GM19328 (cell line): ENCODE data around the gene MAP1B.
"Not testable (repeated sequence)": the region's sequence is repeated elsewhere in the genome, so short reads cannot be mapped to it uniquely, and the experiment has no call there.

ENCODE experiments used
- ATAC-seq: cut with Tn5 transposase; IDR thresholded peaks from one replicate; pipeline ENCODE4 v1.9.1; 2021; ENCODE audit warnings: mild to moderate bottlenecking, moderate library complexity; ENCODE audit not compliant: unreplicated experiment

MAP1B gene

GRCh38 chr5:72107131-72107900 is at the start of gene MAP1B:
Gene MAP1B (plus strand): TSS chr5:72107475. CDS start chr5:72107532, 57 bp downstream.
- ATAC-seq = no peak

DNA sequence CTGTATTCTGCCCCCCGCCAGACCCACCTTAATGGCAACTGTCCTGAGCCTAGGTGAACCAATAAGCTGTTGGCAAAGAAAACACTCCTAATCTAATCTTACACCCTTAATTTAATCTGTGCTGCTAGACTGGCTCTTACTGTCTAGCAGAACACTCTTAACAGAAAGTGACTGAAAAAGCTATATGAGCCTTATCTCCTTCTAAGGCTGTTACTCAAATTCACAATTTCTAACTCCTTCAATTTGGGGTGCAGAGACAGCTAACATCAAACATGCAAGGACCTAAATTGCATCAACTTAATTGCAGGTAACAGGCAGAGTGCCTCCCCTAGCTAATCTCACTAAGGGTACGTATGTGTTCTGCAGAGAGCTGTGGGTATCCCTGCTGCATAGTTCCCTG is 49.5 kb upstream of the MAP1B start:
- no peak for ATAC-seq

- no peak for ATAC-seq
Observed at GRCh38 chr5:72063219-72063819, 44.0 kb upstream of the MAP1B start.

- ATAC-seq = no peak
Observed at GRCh38 chr5:72064801-72065570, 42.3 kb upstream of the MAP1B start.

- ATAC-seq = no peak
Observed at GRCh38 chr5:72065751-72066255, 41.5 kb upstream of the MAP1B start.

- ATAC-seq = no peak
Observed at GRCh38 chr5:72066705-72067107, 40.6 kb upstream of the MAP1B start.

GRCh38 chr5:72067682-72068470 is 39.4 kb upstream of the MAP1B start:
- ATAC-seq = no peak

GRCh38 chr5:72070529-72070928 is 36.7 kb upstream of the MAP1B start:
- no peak for ATAC-seq

GRCh38 chr5:72071906-72072305 is 35.4 kb upstream of the MAP1B start:
- ATAC-seq = no peak

DNA sequence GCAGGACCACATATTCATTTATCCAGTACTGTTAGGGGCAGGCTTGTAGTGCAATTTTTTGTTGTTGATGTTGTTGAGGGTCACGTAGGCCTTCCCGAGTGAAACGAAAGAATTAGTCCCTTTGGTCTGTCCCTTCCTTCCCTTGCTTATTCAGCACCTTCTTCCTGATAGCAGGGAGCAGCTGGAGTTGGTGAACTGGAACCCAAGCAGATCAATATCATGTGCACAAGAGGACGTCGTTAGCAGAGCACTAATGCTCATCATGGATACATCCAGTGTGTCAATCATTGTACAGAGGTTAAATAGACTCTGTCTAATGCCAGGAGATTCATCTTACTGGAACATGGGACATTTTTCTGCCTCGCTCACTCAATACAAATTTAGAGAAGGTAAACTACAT is 33.0 kb upstream of the MAP1B start:
- ATAC-seq = no peak

DNA sequence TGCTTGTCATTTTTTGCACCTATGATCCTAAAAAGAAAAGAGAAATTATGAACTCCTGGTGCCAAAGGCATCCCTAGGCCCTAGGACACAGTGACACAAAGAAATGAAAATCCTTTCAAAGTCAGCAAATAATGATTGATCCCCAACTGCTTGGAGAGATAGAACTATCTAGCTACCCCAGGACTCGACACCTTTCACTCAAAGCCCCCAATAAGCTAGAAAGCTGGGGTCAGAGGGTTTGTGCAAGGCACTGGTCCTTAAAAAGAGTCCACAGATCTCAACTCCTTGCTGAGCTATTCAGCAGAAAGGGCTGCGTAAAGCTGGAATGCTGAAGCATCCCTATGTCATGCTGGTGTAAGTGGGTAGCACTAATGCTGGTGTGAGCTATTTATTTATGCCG is 31.8 kb upstream of the MAP1B start:
- no peak for ATAC-seq

DNA sequence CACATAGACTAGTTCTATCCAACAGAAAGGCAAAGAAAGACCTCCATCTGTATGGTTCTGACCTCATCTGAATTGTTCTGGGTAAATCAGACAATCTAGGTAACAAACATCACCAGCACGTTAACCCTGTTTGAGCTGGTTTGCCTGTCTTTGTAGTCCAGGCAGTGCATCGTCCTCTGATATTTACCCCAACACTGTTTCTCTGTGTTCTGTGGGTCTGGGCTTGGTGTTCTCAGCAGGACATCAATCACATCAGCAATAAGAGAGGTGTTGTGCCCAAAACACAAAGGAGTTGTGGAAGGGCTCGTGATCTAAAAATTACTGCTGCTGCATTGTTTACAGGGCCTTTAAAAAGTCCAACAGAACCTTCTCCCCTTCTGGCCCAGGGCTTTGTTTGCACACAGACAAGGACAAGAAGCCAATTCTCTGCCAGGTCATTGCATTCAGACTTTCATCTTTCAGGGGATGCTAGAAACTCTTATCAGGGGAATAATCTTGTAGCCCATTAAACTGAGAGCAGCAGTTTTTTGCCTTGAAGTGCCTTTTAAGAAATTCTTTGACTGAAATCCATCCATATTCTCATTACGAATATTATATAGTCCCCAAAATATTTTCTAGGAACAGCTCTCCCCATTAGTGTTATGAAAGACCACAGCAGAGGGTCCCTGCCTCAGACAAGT is 30.5 kb upstream of the MAP1B start:
- no peak for ATAC-seq

DNA sequence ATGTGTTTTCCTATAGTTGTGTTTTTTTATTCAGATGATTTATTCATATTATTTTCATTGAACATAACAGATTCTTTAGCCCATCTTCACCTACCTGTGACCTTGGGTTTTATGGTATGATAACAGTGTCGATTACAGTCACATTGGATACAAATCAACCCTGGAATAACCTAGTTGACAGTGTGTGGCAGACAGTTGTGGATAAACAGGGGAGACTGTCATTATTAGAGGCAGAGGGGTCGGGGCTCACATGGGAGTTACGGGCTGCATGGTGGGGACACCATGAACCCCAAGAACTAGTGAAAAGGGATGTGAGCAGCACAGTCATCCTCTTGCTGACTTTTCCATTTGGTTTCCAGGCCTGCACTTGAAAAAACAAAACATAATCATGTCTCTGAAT is 29.9 kb upstream of the MAP1B start:
- ATAC-seq = no peak

- no peak for ATAC-seq
Observed at GRCh38 chr5:72079288-72079687, 28.0 kb upstream of the MAP1B start.

- no peak for ATAC-seq
Observed at GRCh38 chr5:72082048-72082447, 25.2 kb upstream of the MAP1B start.

- no peak for ATAC-seq
Observed at GRCh38 chr5:72084876-72085275, 22.4 kb upstream of the MAP1B start.

DNA sequence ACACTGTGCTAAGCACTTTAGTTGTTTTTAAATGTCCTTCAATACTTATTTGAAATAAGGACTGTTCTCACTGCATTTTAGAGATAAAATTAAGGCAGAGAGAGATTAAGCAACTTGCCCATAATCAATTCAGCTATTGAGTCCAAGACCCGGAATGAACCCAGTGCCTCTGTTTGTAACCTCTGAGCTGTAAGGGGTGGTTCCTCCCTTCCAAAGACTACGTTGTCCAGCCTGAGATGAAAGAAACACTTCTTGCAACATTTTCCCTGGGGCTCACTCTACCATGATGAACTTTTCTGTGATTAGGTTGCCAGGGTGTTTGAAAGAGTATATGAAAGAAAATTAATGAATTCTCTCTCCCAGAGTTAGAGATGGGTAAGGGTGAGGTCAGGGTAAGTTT is 22.0 kb upstream of the MAP1B start:
- no peak for ATAC-seq

DNA sequence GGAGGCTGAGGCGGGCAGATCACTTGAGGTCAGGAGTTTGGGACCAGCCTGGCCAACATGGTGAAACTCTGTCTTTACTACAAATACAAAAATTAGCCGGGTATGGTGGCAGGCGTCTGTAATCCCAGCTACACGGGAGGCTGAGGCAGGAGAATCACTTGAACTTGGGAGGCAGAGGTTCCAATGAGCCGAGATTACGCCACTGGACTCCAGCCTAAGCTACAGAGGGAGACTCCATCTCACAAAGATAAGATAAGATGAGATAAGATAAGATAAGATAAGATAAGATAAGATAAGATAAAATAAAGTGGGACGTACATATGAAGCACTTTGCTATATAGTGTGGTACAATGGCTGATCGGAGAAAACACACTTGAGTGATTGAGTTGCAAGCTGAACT is 17.6 kb upstream of the MAP1B start:
- not testable (repeated sequence) for ATAC-seq

- ATAC-seq = no peak
Observed at GRCh38 chr5:72092074-72092473, 15.2 kb upstream of the MAP1B start.

GRCh38 chr5:72093217-72093616 is 14.1 kb upstream of the MAP1B start:
- ATAC-seq = no peak
